NCI-H69 (cell line): ENCODE results near the gene PKNOX2.

ENCODE experiments used
- DNase-seq: peaks from one replicate; lab custom pipeline; 2025; lab: John Stamatoyannopoulos, UW

PKNOX2 gene

DNA sequence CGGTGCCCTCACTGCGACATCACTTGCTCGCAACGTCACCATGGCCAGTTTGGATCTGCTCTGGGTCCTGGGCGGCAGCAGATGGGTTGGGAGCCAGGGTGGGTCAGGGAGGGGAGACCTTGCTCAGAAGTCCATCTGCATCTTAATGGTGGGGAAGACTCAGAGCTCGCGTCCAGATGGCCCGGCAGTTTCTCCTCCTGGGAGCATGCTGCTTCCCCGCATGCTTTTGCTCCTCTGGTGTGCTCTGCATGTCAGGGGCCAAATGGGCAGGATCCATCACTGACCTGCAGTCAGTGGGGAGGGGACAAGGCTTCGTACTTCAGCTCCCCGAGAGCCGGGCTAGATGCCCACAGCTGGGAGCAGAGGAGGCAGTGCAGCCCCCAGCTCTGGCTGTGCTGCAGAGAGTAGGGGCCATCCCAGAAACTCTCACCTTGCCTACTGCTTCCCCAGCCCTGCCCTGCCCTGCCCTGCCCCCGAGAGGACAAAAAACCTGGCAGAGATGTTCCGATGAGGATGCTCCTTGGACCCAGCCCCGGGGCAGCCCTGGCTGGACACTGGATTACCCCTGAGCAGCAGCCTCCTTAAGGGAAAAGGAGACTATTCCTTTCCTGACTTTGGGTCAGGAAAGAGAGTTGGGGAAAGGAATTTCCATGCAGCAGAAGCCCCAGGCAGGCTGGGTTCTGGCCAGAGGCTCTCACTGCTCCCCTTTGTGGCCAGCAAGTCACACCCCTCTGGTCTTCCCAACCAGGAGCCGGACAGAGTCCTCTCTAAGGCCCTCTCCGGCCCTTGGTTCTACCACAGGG, 149.9 kb downstream of the PKNOX2 start:
- DNase-seq = no peak

DNA sequence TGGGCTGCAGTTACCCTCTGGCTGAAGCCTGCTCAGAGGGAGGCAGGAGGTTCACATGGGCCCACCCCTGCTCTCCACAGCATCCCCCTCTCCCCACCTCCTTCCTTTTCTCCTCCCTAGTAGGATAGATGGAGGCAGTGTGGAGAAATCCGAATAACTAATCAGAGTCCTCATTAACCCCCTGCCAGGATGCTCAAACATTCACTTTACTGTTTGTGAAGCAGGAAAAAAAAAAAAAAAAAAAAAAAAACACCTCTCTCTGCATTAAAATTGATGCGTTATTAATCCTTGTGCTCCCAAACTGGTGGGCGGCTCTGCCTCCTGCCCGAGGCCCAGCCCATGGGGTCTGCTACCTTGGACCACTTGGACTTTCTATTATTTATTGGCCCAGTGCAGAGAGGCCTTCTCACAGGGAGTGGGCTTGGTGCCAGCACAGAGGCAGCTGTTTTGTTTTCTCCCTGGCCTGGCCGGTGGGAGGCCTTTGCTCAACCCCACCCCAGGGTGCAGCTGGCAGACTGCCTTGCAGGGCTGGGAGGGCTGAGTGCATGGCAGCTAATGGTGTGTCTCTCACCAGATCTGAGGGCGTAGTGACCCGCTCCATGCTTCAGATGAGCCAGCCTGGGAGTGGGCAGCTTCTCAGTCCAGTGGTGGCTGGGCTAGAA, 150.7 kb downstream of the PKNOX2 start:
- DNase-seq = peak; percentile 98

DNA sequence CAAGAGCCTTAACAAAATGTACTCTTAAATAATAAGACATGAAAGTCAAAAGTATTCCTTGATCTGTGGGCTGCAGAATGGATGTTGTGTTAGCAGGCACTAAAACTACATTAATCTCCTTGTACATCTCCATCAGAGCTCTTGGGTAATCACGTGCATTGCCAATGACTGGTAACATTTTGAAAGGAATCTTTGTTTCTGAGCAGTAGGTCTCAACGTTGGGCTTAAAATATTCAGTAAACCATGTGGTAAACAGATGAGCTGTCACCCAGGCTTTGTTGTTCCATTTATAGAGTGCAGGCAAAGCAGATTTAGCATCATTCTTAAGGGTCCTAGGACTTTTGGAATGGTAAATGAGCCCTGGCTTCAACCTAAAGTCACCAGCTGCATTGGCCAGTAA, 152.9 kb downstream of the PKNOX2 start:
- DNase-seq = no peak

DNA sequence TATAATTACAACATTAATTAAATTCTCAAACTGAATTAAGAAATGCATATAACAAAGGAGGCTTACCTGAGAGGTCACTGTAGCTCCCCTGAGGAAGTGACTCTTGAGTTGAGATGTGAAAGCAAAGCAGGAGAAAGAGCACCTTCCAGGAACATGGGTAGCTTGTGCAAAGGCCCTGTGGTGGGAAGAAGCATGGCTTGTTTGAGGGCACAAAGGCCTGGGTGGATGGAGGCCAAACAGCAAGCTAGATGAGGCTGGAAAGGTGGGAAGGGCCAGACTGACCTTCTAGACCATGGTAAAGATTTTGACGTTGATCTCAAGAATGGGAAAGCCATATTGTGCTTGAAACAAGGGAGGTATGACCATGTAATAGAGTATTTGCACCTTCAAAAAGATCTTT, 155.1 kb downstream of the PKNOX2 start:
- DNase-seq = no peak

DNA sequence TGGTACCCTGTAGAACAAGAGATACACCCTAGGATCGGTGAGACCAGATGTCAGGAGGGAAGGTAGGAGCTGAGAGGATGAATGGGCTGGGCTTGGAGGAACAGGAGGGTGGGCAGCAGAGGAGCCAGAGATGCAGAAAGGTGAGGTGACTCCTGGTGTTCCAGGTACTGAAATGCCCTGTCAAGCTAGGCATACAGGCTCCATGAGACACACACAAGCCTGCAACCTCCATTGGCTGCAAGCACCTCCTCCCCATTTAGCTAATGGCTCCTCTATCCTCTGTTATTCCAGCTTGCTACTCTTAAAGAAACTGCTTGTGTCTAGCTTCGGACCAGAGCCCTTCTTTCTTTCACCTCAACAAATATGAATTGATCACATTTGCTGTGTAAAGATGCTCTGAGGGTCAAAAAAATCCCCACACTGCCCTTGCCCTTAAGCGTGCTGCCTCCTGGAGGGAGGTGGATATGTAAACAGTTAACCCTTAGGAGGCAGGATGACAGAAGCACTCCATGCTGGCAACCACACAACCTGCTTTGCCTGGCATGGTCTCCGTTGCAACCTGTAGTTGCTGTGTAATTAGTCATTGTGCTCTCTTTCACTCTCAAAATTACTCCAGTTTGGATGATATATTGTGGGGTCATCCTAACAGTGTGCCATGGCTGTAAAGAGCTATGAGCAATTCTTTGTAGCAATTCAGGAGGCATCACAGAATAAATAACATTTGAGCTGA, 156.0 kb downstream of the PKNOX2 start:
- DNase-seq = peak; percentile 75

DNA sequence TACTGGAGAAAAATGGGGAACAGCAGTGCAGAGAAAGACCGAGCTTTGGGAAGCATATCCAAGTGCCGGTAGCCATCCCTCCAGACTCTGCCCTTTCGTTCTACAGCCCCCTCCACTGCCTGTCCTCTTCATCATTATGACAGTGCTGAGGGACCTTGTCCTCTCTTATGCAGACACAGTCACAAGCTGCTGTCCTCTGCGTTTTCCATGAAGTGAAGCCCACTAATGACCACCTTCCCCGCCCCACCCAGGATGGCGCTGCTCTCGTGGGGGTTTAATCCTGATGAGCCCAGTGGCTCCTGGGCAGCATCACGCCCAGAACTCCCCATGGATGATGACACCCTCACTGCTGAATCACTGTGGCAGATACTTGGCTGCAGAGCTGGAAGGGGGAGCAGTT, 157.7 kb downstream of the PKNOX2 start:
- no peak for DNase-seq

DNA sequence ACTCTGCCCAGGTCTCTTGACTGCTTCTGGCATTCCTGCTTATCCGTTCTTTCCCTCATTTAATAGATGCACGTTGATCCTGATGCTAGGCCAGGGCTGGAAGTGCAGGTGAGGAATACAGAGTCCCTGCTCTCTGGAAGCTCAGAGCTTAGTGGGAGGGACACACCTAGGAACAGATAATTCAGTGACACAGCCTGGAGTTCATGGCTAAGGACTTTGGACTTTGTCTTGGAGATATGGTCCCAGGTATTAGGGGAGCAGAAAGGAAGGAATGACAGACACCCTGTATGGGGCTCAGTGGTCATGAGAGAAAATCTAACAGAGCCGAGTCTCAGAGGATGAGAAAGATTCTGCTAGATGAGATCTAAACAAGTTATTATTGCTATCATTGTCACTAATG, 160.6 kb downstream of the PKNOX2 start:
- no peak for DNase-seq

DNA sequence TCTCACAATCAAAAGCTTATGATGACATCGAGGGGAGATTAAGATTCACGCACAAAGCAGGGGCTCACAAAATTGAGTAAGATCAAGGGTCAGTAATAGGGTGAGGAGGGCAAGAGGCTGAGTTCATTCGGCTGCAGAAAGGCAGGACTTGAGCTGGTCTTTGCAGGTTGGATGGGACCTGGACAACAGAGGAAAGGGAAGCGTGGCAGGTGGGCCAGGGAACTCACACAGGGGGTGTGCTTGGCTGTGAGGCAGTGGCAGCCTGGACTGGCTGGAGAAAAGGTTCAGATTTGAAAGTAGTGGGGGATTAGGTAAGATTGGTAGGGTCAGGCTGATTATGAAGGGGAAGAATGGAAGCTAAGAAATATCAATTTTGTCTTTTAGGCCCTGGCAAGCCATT, 161.6 kb downstream of the PKNOX2 start:
- no peak for DNase-seq

DNA sequence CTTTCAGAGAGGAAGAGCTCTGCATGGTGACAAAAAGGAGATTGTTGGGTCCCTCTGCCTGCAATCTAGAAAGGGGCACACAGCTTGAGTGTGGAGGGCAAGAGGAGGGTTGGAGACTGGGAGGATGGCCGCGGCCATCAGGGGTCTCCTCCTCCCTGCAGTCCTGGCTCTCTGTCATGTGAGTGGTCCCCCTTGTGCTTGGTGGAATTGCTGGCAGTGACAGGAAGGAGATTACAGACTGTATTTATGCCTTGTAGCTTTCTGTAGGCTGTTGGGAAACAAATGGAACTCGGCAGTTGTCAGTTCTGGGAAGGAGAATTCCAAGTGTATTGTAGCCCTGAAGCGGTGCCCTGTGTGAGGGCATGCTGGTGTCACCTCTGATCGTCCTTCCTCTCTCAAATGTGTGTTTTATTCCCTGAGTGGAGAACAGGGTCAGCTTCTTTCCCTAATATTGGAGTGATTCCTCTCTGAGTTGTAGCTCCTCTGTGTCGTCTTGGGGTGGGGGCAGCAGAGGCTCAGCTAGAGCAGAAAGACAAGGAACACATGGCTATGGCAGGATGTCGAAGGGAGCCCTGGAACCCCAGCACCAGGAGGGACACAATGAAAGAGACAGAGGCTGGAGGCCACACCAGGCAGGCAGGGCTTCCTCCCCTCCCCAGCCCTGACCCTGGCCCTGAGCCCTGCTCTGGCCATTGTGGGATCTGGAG, 163.1 kb downstream of the PKNOX2 start:
- DNase-seq = no peak

DNA sequence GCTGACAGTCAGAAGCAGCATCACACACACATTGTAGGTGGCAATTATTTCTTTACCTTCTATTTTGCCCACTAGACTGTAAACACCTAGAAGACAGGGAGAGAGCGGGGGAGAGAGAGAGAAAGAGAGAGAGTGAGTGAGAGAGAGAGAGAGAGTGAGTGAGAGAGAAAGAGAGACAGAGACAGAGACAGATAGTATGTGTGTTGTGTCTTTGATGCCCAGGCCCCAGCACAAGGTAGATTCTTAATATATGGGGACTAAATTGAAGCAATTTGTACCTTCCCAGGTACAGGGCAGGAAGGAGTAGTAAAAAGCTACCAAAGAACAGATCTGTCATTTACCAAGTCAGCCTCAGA, 163.7 kb downstream of the PKNOX2 start:
- DNase-seq = no peak

DNA sequence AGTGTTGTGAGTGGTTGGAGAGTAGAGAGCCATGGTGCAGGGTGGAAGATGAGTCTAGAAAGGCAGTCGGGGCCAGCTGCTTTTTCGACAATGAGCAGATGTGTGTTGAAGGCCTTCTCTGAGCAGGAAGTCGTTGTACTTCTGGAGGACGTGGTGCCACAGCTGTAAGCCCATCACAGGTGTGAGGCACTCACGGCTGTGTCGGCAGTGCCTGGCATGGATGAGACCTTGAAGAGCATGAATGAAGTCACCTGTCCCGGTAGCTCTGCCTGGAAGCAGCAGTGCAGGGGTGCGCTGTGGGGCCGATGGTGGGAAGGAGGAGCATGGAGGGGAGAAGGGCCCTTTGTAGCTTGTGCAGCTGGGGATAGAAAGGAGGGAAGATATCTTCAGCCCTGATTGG, 165.2 kb downstream of the PKNOX2 start:
- no peak for DNase-seq

DNA sequence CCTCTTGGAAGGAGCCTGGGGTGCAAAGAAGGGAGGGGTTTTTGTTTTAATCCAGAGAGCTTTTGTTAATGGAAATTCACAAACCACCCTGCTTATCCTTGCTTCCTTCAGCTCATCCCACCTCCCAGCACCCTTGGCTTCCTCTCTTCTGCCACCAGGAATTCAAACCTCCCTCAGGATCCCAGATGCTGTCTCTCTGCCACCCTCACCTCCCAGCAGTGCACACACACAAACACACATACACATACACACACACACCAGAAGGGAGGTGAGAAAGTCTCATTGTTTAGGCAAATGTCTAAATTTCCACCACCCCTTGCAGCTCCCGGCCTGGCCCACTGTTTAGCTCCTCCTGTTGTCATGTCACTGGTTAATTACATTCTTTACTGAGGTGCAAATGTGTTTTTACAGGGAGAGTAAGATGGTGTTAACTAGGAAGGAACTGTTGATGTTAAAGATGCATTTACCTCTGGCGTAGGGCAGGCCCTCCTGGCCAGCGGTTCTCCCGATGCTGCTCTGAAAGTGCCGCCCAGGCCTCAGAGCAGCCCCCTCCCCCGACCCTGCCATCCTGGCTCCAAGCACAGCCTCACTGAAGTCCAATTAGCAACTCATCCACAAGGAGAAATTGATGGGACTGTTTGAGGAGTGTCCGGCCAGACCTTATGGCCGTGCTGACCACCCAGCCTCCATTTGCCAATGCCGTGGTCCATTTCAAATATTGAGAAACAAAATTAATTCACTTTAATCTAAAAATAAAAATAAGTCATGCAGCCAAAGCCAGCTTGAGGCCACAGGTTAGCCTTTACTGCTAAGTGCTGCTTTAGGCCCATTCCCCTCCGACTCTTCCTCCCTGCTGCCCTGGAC, 166.1 kb downstream of the PKNOX2 start:
- DNase-seq = no peak

DNA sequence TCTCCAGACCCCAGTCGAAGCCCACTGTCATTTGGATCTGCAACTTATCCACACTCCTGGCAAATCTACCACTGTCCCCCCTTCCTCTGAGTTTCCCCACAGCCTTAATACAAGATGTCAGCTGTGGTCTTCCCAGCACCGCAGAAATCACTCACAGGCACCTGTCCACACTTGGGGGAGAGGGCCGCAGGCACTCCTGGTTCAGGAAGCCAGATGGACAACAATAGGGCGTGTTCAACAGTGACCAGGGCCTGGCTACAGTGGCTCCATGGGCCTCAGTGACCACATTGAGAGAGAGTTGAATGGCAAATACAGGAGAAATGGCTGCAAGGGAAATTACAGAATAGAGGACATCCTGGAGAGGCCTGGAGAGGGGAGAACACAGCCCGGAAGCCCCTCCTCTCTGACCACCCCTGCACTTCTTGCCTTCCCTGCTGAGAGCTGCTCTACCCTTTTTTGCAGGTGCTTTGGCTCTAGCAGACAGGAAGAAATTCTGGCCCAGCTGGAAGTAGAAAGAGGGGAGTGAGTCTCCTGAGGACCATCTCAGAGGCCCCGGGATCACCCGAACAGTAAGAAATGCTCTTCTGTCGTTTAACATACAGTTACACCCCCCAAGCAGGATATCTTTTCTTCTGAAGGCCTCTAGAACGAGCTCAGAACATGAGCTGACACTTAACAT, 166.9 kb downstream of the PKNOX2 start:
- no peak for DNase-seq

DNA sequence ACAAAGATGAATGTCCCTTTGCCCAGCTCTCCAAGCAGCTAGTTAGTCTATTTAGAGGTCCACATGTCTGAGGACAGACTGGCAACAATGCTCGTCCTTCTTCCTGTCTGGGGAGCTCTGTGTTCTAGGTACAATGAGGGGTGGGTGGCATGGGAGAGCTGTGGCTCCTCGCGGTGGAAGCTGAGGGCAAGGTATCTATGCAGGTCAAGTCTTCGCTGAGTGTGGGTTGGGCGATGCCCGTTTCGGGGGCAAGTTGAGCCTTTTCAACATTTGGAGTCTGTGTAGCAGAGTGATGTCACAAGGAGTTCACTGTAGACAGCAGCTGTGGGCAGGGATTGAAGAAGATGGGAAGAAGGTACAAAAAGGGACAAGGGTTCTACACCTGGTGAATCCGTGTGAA, 168.3 kb downstream of the PKNOX2 start:
- DNase-seq = no peak

DNA sequence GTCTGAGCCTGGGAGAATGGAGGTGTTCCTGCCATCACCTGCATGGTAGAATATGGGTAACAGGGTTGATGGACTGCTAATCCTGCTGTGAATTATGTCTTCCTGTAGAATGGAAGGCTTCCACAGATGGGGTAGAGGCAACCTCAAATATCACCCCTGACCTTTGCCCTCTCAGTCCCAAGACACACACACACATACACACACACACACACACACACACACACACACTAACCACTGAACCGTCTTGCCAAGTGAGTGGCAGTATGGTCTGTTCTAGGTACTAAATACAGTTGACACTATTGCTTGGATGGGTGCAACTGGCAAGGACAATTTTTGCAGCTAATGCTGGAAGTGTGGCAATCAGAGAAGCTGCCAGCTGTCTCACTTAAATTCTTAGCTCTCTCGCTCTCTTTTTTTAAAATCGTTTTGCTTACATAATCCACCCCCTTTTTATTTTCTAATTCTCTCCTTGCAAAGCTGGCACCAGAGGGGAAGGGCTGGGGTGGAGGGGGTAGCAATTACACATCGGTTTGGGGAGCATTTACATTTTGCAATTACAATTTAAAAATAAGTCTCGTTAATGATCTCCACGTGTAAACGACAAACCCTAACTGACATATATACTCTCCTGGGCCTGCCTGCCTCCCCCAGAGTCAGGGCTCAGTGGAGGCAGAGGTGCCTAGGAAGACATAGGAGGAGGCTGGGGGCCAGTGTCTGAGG, 169.0 kb downstream of the PKNOX2 start:
- no peak for DNase-seq

DNA sequence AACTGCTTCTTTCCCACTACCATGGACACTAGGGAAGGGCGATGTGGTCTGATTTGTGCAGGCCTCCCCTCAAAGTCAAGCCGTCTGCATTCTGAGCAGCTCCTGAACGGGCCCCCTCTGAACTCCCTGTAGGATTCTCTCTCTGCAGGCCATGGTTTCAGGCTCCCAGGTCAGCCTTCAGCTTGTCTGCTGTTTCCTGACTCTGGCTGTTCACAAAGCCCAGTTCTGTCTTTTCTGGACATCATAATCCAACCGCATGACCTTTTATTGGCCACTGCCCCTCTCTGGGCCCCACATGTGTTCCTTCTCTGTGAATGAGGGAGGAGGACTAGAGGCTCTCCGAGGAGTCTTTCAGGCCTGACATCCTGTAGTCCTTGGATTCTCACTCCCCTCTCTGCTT, 170.6 kb downstream of the PKNOX2 start:
- DNase-seq = no peak

DNA sequence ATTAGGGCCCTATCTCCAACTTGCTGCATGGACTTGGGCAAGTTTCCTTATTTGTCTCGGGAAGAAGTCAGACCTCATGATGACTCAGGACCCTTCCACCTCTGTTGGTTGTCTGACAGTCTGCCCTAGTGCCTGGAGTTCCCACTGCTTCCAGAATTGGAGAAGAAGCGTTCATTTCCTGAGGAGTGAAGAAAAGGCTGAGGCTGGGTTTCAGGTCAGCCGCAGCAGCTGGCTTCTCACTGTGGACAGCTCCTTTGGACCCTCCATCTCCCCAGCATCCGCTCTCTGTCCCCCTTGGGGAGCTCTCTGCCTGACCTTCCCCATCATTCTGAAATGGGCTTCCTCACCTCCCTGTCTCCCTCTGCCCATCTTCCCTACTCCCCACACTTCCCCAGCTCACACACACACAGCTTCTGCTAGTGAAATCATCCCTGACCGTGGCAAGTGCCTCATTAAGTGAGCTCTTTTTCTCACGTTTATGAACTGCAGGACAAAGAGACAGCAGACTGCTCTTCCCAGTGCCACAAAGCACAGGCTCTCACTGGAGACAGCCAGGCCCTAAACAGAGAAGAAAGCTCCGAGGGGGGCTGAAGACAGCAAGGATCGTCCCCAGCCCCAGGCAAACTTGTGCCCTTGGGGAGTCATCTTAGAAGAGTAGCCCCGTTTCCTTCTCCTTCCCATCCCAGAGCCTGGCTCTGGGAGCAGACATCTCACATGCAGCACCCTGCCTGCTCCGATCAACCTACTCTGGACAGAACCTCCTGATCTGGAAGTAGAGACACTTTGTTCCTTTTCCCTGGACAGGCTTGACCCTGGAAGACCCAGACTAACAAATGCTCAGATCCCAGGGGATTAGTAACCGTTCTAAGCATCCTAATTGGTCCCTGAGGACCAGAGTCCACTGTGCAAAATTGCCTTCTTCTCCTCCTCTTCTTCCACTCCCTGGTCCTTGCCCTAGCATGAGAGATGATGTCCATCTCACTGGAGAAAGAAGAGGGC, 173.6 kb downstream of the PKNOX2 start:
- no peak for DNase-seq

DNA sequence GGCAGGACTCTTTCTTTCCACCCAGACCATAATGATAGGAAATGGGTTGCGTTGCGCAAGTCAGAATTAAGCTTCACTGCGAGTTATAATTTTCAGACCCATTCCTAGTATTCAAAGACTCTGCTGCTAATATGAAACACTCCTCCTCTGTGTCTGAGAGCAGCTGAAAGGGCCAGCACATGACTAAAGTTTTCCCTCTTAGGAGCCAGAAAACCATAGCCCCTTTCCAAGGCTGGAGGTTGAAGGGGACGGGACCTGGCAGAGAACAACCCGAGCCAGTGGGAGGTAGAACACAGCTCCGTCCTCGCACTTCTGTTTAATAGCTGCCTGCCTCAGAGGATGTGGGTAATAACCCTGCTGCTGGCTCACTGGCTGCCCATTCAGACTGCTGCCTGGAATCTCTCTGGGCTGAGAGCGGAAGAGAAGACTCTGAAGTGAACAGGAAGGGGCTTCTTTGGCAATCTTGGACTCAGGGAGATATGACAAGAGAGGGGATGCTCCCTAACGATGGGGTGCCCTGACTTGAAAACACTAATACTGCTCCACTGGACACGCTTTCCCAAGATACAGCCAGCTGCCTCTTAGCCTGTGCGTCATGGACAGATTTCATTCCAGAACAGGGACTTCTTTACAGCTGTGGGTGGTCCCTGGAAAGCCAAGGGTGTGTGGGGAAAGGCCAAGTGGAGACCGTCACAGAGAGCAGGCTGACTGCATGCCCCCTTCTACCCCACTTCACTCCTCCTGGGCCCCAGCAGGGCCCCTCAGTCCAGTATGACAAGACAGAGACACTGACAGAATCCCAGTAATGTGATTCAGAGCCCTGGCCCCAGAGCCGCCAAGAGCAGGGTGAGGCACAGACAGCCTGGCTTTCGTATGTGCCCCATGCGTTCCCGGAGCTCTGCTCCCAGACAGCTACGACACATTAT, 174.6 kb downstream of the PKNOX2 start:
- peak; percentile 39 for DNase-seq
